Activated B cell treated with CpG ODN at 0.5 μM for 24 hours (primary cell): ENCODE results near the gene WDR43. TPM values are rescaled to one million over a fixed set of nuclear protein-coding genes. Genes with fewer than 3 reads are reported as not detected.

Experiments used
- ATAC-seq: fragments of 200-7000 bp; cut with Tn5 transposase; one replicate; pipeline ENCODE4 v1.10.0; 2021; ENCODE audit warnings: low read depth, mild to moderate bottlenecking, moderate library complexity
- CTCF ChIA-PET: fragments of 350-600 bp; sonication (Branson Sonifier 250); formaldehyde crosslinking; loops from one replicate; lab custom pipeline; 2021; ENCODE audit warnings: antibody characterized with exemption; lab: Charles Lee
- POLR2A ChIA-PET: fragments of 350-600 bp; sonication (Branson Sonifier 250); formaldehyde crosslinking; loops from one replicate; lab custom pipeline; 2021; ENCODE audit warnings: antibody characterized with exemption; lab: Charles Lee
- DNase-seq: peaks from one replicate; pipeline ENCODE4 v3.0.0; 2022
- H3K27ac Mint-ChIP-seq: one replicate; pipeline ENCODE4 v1.8.0; 2020; ENCODE audit warnings: mixed read lengths
- H3K27me3 Mint-ChIP-seq: one replicate; pipeline ENCODE4 v1.8.0; 2021; ENCODE audit warnings: mixed read lengths
- H3K36me3 Mint-ChIP-seq: one replicate; pipeline ENCODE4 v1.8.0; 2021; ENCODE audit warnings: low read depth, mixed read lengths
- H3K4me1 Mint-ChIP-seq: one replicate; pipeline ENCODE4 v1.8.0; 2021; ENCODE audit warnings: mixed read lengths
- H3K4me3 Mint-ChIP-seq: one replicate; pipeline ENCODE4 v1.8.0; 2020; ENCODE audit warnings: mild to moderate bottlenecking, mixed read lengths
- H3K9me3 Mint-ChIP-seq: one replicate; pipeline ENCODE4 v1.8.0; 2020; ENCODE audit warnings: mixed read lengths
- intact Hi-C: fragments of 100-400 bp; cut with micrococcal nuclease; formaldehyde crosslinking; loops from one replicate; pipeline ENCODE4 v1.15.1; 2024
- total RNA-seq: library from RNA; stranded (reverse); gene quantifications from 2 replicates; pipeline ENCODE4 v1.2.3, GENCODE V29; 2022
- TF ChIP-seq, protein P1 (sequence below): fragments of 200-600 bp; IDR thresholded peaks from one replicate; pipeline ENCODE4 v1.8.0; 2022; ENCODE audit warnings: antibody characterized with exemption, mild to moderate bottlenecking

Gene WDR43
- total RNA-seq, 1 donor from 2014 or later = 98.8 TPM

DNA sequence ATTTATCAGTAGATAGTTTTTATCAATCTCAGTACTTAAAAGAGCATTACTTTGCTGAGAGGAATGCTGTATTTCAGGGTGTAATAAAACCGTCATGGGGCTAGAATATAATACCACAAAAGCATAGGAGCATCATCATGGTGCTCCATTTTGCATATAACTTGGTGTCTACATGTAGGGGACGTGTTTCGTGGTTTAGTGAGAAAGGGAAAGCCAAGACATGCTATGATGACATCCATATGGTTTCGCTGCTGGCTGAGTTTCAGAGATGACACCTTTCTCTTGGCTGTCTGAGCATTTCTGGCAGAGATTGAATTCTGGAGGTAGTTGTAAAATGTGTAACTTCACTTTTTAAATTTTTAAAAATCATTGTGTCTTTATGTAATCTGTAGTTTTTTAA is 32.4 kb downstream of the WDR43 start:
- H3K27ac Mint-ChIP-seq = no peak overlapping the region
- no peaks in the 10 kb centered on the region for H3K9me3 Mint-ChIP-seq
- no peak for ATAC-seq
- H3K36me3 Mint-ChIP-seq = peaks cover 96% of the 10 kb centered on the region
- no peak for DNase-seq
- no peak overlapping the region for H3K4me3 Mint-ChIP-seq
- ChIA-PET POLR2A (no interaction called here), CTCF (no interaction called here)
- intact Hi-C loops = no loop called here
- no peaks in the 10 kb centered on the region for H3K27me3 Mint-ChIP-seq
- TF ChIP-seq, protein P1, sequence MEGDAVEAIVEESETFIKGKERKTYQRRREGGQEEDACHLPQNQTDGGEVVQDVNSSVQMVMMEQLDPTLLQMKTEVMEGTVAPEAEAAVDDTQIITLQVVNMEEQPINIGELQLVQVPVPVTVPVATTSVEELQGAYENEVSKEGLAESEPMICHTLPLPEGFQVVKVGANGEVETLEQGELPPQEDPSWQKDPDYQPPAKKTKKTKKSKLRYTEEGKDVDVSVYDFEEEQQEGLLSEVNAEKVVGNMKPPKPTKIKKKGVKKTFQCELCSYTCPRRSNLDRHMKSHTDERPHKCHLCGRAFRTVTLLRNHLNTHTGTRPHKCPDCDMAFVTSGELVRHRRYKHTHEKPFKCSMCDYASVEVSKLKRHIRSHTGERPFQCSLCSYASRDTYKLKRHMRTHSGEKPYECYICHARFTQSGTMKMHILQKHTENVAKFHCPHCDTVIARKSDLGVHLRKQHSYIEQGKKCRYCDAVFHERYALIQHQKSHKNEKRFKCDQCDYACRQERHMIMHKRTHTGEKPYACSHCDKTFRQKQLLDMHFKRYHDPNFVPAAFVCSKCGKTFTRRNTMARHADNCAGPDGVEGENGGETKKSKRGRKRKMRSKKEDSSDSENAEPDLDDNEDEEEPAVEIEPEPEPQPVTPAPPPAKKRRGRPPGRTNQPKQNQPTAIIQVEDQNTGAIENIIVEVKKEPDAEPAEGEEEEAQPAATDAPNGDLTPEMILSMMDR = no peak
- H3K4me1 Mint-ChIP-seq = no peaks in the 10 kb centered on the region

DNA sequence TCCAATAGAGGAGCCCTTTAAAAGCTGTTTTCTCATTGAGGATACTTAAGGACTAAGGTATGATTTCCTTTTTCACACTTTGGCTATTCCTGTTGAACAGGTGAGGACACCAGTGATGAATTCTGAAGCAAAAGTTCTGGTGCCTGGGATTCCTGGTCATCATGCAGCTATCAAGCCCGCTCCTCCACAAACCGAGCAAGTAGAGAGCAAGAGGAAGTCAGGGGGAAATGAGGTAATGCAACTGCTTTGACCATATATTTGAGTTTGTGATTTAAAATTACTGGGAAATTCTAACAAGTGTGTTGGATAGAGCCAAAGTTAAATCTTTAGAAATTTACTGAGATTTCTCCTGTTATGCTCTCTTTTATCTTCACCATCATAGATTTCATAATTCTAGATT is 33.0 kb downstream of the WDR43 start:
- Mint-ChIP-seq H3K36me3 (peaks cover 97% of the 10 kb centered on the region), H3K9me3 (no peaks in the 10 kb centered on the region), H3K4me1 (no peaks in the 10 kb centered on the region), H3K27me3 (no peaks in the 10 kb centered on the region), H3K4me3 (no peak overlapping the region), H3K27ac (no peak overlapping the region)
- ChIA-PET POLR2A (no interaction called here), CTCF (no interaction called here)
- intact Hi-C loops = no loop called here
- ATAC-seq (no peak), DNase-seq (no peak)
- TF ChIP-seq, protein P1 = no peak

DNA sequence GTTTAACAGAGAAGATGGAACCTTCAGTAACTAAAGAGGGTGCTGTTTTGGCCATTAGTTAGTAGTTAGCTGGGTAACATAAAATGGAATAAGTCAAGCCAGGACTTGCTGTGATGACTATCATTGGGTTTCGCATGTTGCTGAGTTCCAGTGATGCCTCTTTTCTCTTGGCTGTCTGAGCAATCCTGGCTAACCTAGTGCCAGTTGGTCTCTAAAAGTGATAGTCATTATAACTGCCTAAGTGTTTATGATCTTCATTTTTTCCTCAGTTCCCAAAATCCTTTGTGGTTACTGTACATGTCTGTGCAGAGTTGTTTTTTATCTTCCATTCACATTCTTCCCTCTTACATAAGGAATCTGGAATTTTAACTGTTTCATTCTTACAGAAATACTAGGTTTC is 33.4 kb downstream of the WDR43 start:
- Mint-ChIP-seq H3K36me3 (peaks cover 94% of the 10 kb centered on the region), H3K27me3 (no peaks in the 10 kb centered on the region), H3K27ac (no peak overlapping the region), H3K4me1 (no peaks in the 10 kb centered on the region), H3K9me3 (no peaks in the 10 kb centered on the region), H3K4me3 (no peak overlapping the region)
- ATAC-seq (no peak), DNase-seq (no peak)
- POLR2A ChIA-PET = no interaction called here
- intact Hi-C loops = no loop called here
- CTCF ChIA-PET = no interaction called here
- TF ChIP-seq, protein P1 = no peak

DNA sequence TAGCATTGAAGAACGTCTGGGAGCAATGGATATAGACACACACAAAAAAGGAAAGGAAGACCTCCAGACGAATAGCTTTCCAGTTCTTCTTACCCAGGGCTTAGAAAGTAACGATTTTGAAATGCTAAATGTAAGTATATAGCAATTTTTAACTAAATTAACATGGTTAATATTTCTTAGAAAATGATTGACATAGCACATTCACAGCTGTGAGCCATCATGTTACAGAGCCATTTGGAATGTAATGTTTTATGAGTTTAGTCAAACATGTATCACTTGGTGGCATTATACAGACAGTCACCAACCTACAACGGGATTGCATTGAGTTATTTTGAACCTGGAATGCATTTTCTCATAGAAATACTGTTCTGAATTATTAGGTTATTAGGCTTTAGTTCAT is 35.1 kb downstream of the WDR43 start:
- Mint-ChIP-seq H3K4me3 (no peak overlapping the region), H3K27me3 (no peaks in the 10 kb centered on the region), H3K36me3 (peaks cover 91% of the 10 kb centered on the region), H3K27ac (no peak overlapping the region), H3K4me1 (no peaks in the 10 kb centered on the region), H3K9me3 (no peaks in the 10 kb centered on the region)
- DNase-seq = no peak
- ATAC-seq = no peak
- TF ChIP-seq, protein P1 = no peak
- ChIA-PET POLR2A (no interaction called here), CTCF (no interaction called here)
- intact Hi-C loops = no loop called here

DNA sequence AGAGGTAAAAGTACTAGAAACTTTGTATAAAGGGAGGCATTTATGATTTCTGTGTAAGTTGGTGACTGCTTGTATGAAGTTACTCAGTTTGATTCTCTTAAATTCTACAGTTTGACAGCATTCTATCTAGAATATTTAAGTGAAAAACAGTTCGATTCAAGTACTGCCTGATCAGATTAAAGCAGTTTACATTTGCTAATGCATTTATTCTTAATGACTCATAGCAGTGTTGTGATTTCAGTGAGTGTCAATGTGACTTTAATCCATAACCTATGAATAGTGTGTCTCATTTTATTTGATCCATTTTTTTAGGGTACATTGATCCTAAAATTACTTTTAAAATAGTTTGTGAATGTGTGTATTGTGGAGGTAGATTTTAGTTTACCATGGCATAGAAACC is 35.7 kb downstream of the WDR43 start:
- DNase-seq (no peak), ATAC-seq (no peak)
- ChIA-PET POLR2A (no interaction called here), CTCF (no interaction called here)
- TF ChIP-seq, protein P1 = no peak
- intact Hi-C loops = no loop called here
- Mint-ChIP-seq H3K27ac (no peak overlapping the region), H3K36me3 (peaks cover 90% of the 10 kb centered on the region), H3K4me1 (no peaks in the 10 kb centered on the region), H3K9me3 (no peaks in the 10 kb centered on the region), H3K27me3 (no peaks in the 10 kb centered on the region), H3K4me3 (no peak overlapping the region)
